Measurements from ENCODE around the gene KCNQ1OT1.

KCNQ1OT1 gene

DNA sequence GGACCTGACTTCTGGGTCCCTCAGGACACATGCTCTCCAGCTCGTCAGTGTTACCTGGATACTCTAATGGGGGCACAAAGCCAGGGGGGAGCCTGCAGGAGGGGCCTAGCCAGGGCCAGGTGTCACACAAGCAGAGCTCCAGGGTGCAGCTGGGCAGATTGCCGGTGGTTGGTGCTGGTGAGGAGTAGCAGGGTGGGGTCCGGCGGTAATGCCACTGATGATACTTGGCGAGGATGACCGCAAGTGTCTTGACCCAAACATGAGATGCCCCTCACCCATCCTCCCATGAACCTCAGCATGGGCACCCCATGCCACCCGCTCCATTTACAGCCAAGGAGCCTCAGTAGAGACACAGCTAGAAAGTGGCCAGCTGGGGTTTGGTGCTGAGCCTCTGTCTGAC, 15.1 kb upstream of the KCNQ1OT1 start:
- TF ChIP-seq, protein P1, sequence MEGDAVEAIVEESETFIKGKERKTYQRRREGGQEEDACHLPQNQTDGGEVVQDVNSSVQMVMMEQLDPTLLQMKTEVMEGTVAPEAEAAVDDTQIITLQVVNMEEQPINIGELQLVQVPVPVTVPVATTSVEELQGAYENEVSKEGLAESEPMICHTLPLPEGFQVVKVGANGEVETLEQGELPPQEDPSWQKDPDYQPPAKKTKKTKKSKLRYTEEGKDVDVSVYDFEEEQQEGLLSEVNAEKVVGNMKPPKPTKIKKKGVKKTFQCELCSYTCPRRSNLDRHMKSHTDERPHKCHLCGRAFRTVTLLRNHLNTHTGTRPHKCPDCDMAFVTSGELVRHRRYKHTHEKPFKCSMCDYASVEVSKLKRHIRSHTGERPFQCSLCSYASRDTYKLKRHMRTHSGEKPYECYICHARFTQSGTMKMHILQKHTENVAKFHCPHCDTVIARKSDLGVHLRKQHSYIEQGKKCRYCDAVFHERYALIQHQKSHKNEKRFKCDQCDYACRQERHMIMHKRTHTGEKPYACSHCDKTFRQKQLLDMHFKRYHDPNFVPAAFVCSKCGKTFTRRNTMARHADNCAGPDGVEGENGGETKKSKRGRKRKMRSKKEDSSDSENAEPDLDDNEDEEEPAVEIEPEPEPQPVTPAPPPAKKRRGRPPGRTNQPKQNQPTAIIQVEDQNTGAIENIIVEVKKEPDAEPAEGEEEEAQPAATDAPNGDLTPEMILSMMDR (conservative IDR thresholded peaks at IDR 0.05; ENCODE audit: low read depth) = no peak
- no peak overlapping the region for H3K27ac ChIP-seq
- POLR2A ChIA-PET (ENCODE audit: low non-redundant PET) = no interaction called here
- CTCF ChIA-PET = interaction anchor here (0.6 to 0.7 kb wide), 2 partner anchors 176 to 188 kb away, joined by 3 to 4 read pairs; no protein-coding TSS in a partner anchor
- DNase-seq (ENCODE audit: low spot score) = no peak

DNA sequence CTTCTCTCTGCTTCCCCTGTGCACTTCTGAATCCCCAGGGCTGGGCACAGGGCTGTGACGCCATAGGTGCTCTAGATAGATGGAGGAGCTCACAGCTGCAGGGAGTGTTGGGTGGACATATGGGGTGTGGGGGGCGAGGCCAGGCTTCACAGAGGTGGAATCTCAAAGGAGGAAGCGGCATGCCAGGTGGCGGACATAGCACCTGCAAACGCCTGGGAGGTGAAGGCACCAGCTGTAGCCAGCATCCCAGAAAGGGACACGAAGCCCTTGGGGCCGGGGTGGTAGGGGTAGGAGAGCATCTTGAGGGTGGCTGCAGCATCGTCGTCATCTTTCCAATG, 14.6 kb upstream of the KCNQ1OT1 start:
- ChIA-PET POLR2A (ENCODE audit: low non-redundant PET) (no interaction called here), CTCF (interaction anchor here (0.7 kb wide), 1 partner anchor 189 kb away, joined by 3 read pairs; no protein-coding TSS in a partner anchor)

DNA sequence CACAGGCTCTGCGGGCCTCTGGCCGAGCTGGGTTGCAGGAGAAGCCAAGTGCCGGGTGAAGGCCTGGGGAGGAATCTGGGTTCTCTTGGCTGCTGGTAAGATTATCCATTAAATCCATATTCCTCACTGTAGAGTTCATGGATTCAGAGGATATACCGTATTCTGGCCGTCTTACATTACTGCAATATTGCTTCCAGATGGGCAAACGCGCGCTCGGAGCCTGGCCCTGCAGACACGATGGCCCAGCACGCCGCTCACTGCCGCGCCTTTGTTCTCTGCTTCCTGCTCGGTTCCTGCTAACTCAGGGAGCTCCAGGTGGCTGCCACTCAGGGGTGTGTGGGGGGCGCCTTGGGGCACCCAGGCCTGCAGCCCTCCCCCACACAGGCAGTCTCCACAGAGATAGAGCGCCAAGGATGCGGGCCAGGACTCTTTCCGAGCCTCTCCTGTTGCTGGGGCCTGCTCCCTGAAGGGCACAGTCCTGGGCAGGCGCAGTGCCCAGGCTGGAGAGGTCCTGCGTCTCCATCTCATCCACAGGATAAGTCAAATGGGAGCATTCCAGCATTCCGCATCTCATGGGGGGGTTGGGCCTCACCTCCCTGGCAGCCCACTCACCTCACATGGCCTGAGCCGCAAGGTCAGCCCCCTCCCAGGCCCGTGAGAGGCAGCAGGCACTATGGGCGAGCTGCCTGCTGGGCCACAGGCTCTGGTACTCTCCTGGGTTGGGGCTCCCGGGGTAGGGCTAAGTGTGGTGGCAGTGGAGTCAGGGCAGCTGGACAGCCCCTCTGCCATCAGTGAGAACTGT, 14.1 kb upstream of the KCNQ1OT1 start:
- DNase-seq (ENCODE audit: low spot score) = no peak
- ChIA-PET CTCF (interaction anchor here (0.7 kb wide), 1 partner anchor 36 kb away, joined by 3 read pairs; no protein-coding TSS in a partner anchor), POLR2A (ENCODE audit: low non-redundant PET) (interaction anchor here (0.5 kb wide), 1 partner anchor 12 kb away, joined by 3 read pairs; no protein-coding TSS in a partner anchor)
- TF ChIP-seq, protein P1 (conservative IDR thresholded peaks at IDR 0.05; ENCODE audit: low read depth) = no peak
- H3K27ac ChIP-seq = no peak overlapping the region

More for the DNA sequence above, 14.6 kb upstream of the KCNQ1OT1 start:
- no peak for DNase-seq (ENCODE audit: low spot score)
- no peak overlapping the region for H3K27ac ChIP-seq
- TF ChIP-seq, protein P1 (conservative IDR thresholded peaks at IDR 0.05; ENCODE audit: low read depth) = no peak

GRCh38 chr11:2713094-2713493, 13.3 kb upstream of the KCNQ1OT1 start:
- no peak overlapping the region for H3K27ac ChIP-seq
- no peak for DNase-seq (ENCODE audit: low spot score)
- TF ChIP-seq, protein P1 (conservative IDR thresholded peaks at IDR 0.05; ENCODE audit: low read depth) = no peak
- POLR2A ChIA-PET (ENCODE audit: low non-redundant PET) = interaction anchor here (0.5 kb wide), 1 partner anchor 13 kb away, joined by 3 read pairs; no protein-coding TSS in a partner anchor
- CTCF ChIA-PET = interaction anchor here (0.7 kb wide), 1 partner anchor 37 kb away, joined by 3 read pairs; no protein-coding TSS in a partner anchor

DNA sequence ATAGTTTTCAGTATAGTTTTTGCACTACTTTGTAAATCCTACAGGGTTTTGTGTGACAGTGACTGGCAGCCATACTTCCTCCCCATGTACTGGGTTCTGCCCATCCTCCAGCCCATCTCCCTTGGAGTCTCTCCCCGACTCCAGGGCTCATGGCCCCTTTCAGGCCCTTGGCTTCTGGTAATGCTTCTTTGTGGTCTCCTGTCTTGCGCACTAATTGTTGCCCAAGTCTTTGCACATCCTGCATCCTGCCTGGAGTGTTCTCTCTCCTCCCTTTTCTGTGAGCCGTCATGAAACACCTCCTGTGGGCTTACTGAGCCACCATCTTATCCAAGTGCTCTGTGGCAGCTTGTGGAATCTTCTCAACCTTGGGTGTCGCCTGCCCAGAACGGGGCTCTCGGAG, 11.4 kb upstream of the KCNQ1OT1 start:
- TF ChIP-seq, protein P1 (conservative IDR thresholded peaks at IDR 0.05; ENCODE audit: low read depth) = no peak
- H3K27ac ChIP-seq = no peak overlapping the region
- CTCF ChIA-PET = interaction anchor here (0.6 kb wide), 1 partner anchor 224 kb away, joined by 3 read pairs; no protein-coding TSS in a partner anchor
- POLR2A ChIA-PET (ENCODE audit: low non-redundant PET) = no interaction called here
- no peak for DNase-seq (ENCODE audit: low spot score)

GRCh38 chr11:2709429-2709828, 9.6 kb upstream of the KCNQ1OT1 start:
- no peak overlapping the region for H3K27ac ChIP-seq
- CTCF ChIA-PET = no interaction called here

More at GRCh38 chr11:2709429-2709828, 9.6 kb upstream of the KCNQ1OT1 start:
- POLR2A ChIA-PET (ENCODE audit: low non-redundant PET) = no interaction called here
- TF ChIP-seq, protein P1 (conservative IDR thresholded peaks at IDR 0.05; ENCODE audit: low read depth) = no peak
- DNase-seq (ENCODE audit: low spot score) = no peak
